ENCODE measurements around the gene APOBEC3C.
"Not testable (repeated sequence)": the region's sequence is repeated elsewhere in the genome, so short reads cannot be mapped to it uniquely, and the experiment has no call there.

APOBEC3C gene

GRCh38 chr22:39024519-39025308 is 10.7 kb downstream of the APOBEC3C start:
- no peak for DNase-seq

DNA sequence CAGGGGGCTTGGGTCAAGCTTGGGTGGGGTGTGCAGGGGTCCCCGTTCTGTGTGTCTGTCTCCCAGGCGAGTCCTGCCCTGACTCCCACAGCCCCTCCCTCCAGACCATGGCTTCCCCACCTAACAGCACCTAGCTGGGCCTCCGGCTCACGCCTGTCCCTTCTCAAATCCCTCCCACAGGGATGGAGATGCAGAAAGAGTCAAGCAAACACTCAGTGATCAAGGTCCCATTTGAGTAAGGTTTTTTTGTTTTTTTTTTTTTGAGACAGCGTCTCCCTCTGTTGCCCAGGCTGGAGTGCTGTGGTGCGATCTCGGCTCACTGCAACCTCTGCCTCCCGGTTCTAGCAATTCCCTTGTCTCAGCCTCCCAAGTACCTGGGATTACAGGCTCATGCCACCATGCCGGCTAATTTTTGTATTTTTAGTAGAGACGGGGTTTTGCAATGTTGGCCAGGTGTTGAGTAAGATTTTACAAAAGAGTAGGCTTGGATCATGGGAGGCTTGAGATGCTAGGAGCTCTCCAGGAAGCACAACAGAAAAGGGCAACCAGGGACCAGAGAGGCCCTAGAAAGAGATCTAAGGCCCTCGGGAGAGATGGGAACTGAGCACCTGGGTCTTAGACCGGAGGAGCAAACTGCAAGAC is 12.6 kb downstream of the APOBEC3C start:
- DNase-seq, result no peak

- no peak for DNase-seq
Measured at GRCh38 chr22:39027717-39028116, 13.7 kb downstream of the APOBEC3C start.

- no peak for DNase-seq
Measured at GRCh38 chr22:39028281-39028680, 14.2 kb downstream of the APOBEC3C start.

DNA sequence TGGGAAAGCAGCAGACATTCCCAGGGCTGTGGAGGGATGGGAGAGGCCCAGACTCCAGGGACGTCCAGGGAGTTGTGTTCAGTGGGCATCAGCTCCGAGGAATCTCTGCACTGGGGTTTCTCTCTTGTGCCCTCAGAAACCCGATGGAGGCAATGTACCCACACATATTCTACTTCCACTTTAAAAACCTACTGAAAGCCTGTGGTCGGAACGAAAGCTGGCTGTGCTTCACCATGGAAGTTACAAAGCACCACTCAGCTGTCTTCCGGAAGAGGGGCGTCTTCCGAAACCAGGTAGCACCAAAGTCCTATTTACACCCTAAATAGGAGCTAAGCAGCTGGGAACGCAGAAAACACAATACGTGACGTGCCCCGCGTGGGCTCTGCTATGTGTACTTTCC is 15.2 kb downstream of the APOBEC3C start:
- DNase-seq, result no peak

GRCh38 chr22:39030705-39031104 is 16.6 kb downstream of the APOBEC3C start:
- no peak for DNase-seq

DNA sequence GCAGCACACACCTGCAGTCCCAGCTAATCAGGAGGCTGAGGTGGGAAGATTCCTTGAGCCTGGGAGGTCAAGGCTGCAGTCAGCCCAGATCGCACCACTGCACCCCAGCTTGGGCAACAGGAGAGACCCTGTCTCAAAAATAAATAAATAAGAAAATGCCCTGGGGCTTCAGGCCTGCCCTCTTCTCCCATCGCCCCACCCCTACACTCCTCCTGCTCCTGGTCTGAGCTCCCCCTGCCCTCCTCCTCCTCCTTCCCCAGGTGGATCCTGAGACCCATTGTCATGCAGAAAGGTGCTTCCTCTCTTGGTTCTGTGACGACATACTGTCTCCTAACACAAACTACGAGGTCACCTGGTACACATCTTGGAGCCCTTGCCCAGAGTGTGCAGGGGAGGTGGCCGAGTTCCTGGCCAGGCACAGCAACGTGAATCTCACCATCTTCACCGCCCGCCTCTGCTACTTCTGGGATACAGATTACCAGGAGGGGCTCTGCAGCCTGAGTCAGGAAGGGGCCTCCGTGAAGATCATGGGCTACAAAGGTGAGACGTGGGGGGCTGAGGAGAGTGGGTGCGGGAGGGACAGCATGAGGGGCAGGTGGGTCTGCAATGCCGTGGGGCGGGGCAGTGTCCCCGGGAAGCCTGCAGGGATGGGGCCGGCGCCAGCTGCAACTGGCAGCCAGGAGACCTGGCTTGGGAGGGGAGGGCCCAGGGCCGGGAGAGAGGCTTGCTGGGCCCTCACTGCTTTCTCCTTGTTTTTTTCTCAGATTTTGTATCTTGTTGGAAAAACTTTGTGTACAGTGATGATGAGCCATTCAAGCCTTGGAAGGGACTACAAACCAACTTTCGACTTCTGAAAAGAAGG is 17.6 kb downstream of the APOBEC3C start:
- not testable (repeated sequence) for DNase-seq

- DNase-seq, result not testable (repeated sequence)
Measured at GRCh38 chr22:39037071-39037470, 23.0 kb downstream of the APOBEC3C start.

GRCh38 chr22:39039306-39040126 is 25.5 kb downstream of the APOBEC3C start:
- DNase-seq, result no peak

DNA sequence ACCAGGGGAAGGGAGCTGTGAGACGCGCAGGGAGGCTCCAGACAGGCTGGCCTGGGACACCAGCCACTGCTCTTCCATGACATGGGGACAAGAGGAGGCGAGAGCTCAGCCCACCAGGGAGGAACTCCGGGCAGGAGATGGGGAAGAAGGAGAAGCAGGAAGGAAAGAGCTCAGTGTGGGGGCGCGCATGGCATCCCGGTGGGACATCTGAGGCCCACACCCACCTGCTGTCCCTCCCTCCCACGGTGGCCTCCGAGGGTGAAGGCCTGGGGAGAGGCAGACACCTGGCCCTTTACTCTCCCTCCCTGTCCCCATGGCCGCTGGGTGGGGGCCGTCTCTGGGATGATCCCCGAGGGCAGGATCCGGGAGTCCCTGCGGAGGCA is 26.1 kb downstream of the APOBEC3C start:
- not testable (repeated sequence) for DNase-seq

DNA sequence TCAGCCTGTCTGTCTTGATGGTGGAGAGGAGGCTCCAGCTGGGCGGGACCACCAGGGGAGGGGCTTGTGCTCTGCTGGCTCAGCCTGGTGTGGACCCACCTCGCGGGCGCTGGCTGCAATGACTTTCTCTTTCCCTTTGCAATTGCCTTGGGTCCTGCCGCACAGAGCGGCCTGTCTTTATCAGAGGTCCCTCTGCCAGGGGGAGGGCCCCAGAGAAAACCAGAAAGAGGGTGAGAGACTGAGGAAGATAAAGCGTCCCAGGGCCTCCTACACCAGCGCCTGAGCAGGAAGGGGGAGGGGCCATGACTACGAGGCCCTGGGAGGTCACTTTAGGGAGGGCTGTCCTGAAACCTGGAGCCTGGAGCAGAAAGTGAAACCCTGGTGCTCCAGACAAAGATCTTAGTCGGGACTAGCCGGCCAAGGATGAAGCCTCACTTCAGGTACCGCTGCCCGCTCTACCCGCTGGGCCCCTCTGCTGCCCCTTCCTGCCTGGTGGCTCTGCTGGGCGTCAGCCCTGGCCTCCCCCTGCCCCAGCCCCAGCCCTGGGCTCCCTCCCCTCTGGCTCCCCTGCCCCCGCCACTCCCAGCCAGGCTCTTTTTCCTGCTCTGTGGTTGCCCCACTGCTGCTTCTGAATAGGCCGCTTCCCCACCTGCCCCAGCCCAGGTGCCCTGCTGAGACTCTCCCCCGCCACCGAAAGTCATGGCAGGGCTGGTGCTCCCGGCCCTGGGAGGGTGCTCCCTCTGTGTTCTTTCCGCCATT is 26.7 kb downstream of the APOBEC3C start, which contains the start of gene APOBEC3F:
APOBEC3F (plus strand) TSS at position 327 of the 759 bp plus-strand sequence; CDS start at position 424, 97 bp downstream.
- peak; percentile 59 for DNase-seq

GRCh38 chr22:39041908-39042307 is 27.9 kb downstream of the APOBEC3C start:
- no peak for DNase-seq

- not testable (repeated sequence) for DNase-seq
Measured at GRCh38 chr22:39043063-39043462, 29.0 kb downstream of the APOBEC3C start.

GRCh38 chr22:39045136-39045535 is 31.1 kb downstream of the APOBEC3C start:
- not testable (repeated sequence) for DNase-seq

DNA sequence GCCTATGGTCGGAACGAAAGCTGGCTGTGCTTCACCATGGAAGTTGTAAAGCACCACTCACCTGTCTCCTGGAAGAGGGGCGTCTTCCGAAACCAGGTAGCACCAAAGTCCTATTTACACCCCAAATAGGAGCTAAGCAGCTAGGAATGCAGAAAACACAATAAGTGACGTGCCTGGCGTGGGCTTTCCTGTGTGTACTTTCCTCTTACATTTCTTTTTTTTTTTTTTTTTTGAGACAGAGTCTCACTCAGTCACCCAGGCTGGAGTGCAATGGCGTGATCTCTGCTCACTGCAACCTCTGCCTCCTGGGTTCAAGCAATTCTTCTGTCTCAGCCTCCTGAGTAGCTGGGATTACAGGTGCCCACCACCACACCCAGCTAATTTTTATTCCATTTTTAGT is 35.4 kb downstream of the APOBEC3C start:
- DNase-seq, result not testable (repeated sequence)

DNA sequence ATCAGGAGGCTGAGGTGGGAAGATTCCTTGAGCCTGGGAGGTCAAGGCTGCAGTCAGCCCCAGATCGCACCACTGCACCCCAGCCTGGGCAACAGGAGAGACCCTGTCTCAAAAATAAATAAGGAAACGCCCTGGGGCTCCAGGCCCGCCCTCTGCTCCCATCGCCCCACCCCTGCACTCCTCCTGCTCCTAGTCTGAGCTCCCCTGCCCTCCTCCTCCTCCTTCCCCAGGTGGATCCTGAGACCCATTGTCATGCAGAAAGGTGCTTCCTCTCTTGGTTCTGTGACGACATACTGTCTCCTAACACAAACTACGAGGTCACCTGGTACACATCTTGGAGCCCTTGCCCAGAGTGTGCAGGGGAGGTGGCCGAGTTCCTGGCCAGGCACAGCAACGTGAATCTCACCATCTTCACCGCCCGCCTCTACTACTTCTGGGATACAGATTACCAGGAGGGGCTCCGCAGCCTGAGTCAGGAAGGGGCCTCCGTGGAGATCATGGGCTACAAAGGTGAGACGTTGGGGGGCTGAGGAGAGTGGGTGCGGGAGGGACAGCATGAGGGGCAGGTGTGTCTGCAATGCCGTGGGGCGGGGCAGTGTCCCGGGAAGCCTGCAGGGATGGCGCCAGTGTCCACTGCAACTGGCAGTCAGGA is 37.9 kb downstream of the APOBEC3C start:
- not testable (repeated sequence) for DNase-seq

DNA sequence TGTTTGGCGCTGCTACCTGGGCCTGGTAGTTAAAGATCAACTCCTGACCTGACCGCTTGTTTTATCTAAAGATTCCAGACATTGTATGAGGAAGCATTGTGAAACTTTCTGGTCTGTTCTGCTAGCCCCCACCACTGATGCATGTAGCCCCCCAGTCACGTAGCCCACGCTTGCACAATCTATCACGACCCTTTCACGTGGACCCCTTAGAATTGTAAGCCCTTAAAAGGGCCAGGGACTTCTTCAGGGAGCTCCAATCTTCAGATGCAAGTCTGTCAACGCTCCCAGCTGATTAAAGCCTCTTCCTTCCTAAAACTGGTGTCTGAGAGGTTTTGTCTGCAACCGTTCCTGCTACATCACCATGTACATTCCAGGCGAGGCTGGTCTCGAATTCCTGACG is 41.6 kb downstream of the APOBEC3C start:
- no peak for DNase-seq

DNA sequence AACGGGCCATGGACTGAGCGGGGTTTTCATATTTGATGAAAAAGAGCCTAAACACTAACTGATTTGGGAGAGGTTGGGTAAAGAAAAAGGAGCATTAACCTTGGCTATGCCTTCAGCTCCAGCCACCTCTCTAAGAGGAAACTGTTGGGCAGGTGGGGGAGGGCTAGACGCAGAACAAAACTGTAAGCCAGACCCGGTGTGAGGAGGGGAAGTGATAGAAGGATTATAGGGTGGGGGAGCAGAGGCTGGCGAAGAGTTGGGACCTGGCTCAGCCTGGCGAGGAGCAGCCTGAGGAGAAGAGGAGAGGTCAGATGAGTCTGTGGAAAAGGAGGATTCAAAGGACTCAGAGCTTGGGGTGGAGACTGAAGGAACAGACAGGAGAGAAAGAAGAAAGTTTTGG is 47.2 kb downstream of the APOBEC3C start:
- DNase-seq, result not testable (repeated sequence)

DNA sequence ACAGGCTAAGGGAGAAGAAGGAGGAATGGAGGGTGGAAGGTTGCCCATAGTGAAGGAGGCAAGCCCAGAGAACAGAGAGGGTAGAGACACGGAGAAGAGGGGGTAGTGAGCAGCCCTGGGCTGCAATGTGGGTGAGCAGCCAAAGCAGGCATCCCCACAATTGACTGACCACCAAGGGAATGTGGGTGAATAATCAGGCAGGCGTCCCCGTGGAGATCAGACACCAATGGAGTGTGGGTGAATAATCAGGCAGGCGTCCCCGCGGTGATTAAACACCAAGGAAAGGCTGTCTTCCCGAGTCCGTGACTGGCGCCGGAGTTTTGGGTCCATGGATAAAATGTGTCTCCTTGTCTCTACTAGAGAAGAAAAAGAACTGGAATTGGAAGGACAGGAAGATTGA is 47.9 kb downstream of the APOBEC3C start:
- not testable (repeated sequence) for DNase-seq

DNA sequence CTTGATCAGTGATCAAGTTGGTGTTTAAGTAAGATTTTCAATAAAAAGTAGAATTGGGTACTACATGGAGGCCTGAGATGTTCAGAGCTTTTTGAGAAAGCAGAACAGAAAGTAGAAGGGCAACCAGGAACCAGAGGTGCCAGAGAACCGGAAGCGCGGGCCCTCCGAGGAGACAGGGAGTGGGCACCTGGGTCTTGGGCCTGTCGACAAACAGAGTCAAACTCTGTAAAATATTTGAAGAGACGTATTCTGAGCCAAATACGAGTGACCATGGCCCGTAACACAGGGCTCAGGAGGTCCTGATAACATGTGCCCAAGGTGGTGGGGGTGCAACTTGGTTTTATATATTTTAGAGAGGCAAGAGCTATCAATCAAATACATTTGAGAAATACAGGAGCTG is 49.8 kb downstream of the APOBEC3C start:
- DNase-seq, result not testable (repeated sequence)
